ENCODE results near the gene SOBP.

SOBP gene

GRCh38 chr6:107600936-107601335 is 111.0 kb downstream of the SOBP start (continued):
- TF ChIP-seq PATZ1 (CRISPR knock-in tag; IDR thresholded peaks at IDR 0.05; ENCODE audit: borderline replicate concordance) (no peak), CSDC2 (CRISPR knock-in tag; IDR thresholded peaks at IDR 0.05) (no peak), BACH2 (CRISPR knock-in tag; IDR thresholded peaks at IDR 0.05; ENCODE audit: borderline replicate concordance) (no peak), ZC3H10 (CRISPR knock-in tag; IDR thresholded peaks at IDR 0.05) (no peak), SNAI2 (CRISPR knock-in tag; IDR thresholded peaks at IDR 0.05) (no peak)

- no peak for ATAC-seq
- no peak for TF ChIP-seq CREB5 (CRISPR knock-in tag; IDR thresholded peaks at IDR 0.05; ENCODE audit: low read depth)
- no peak for TF ChIP-seq ZNF565 (CRISPR knock-in tag; conservative IDR thresholded peaks at IDR 0.05; ENCODE audit: low read depth)
- no peak for TF ChIP-seq CSRNP3 (CRISPR knock-in tag; IDR thresholded peaks at IDR 0.05)
These were observed 111.5 kb downstream of the SOBP start for GRCh38 chr6:107601406-107601805.

GRCh38 chr6:107602321-107603005 is 112.5 kb downstream of the SOBP start:
- no peak for TF ChIP-seq GLIS3 (CRISPR knock-in tag; IDR thresholded peaks at IDR 0.05)
- TF ChIP-seq ESRRG (CRISPR knock-in tag; IDR thresholded peaks at IDR 0.05): no peak
- TF ChIP-seq CSDC2 (CRISPR knock-in tag; IDR thresholded peaks at IDR 0.05): no peak
- no peak for TF ChIP-seq ZFP3 (CRISPR knock-in tag; IDR thresholded peaks at IDR 0.05)
- no peak for TF ChIP-seq RARB (CRISPR knock-in tag; IDR thresholded peaks at IDR 0.05)
- TF ChIP-seq ZNF565 (CRISPR knock-in tag; conservative IDR thresholded peaks at IDR 0.05; ENCODE audit: low read depth): no peak
- no peak for TF ChIP-seq TCF4 (CRISPR knock-in tag; IDR thresholded peaks at IDR 0.05; ENCODE audit: borderline replicate concordance)
- TF ChIP-seq CSRNP3 (CRISPR knock-in tag; IDR thresholded peaks at IDR 0.05): no peak
- TF ChIP-seq ARNTL (CRISPR knock-in tag; IDR thresholded peaks at IDR 0.05; ENCODE audit: borderline replicate concordance, low read depth): no peak
- TF ChIP-seq PPARA (CRISPR knock-in tag; IDR thresholded peaks at IDR 0.05; ENCODE audit: borderline replicate concordance): no peak
- no peak for TF ChIP-seq PATZ1 (CRISPR knock-in tag; IDR thresholded peaks at IDR 0.05; ENCODE audit: borderline replicate concordance)
- no peak for TF ChIP-seq ISL1 (CRISPR knock-in tag; IDR thresholded peaks at IDR 0.05)
- no peak for TF ChIP-seq BACH2 (CRISPR knock-in tag; IDR thresholded peaks at IDR 0.05; ENCODE audit: borderline replicate concordance)
- no peak for TF ChIP-seq SNAI2 (CRISPR knock-in tag; IDR thresholded peaks at IDR 0.05)
- no peak for TF ChIP-seq TSHZ2 (CRISPR knock-in tag; IDR thresholded peaks at IDR 0.05)
- no peak for TF ChIP-seq ZNF70 (CRISPR knock-in tag; IDR thresholded peaks at IDR 0.05)
- no peak for TF ChIP-seq ZC3H10 (CRISPR knock-in tag; IDR thresholded peaks at IDR 0.05)
- no peak for TF ChIP-seq OSR1 (CRISPR knock-in tag; IDR thresholded peaks at IDR 0.05)
- TF ChIP-seq POU6F1 (CRISPR knock-in tag; IDR thresholded peaks at IDR 0.05; ENCODE audit: borderline replicate concordance, low read depth): no peak
- TF ChIP-seq ZFP30 (CRISPR knock-in tag; IDR thresholded peaks at IDR 0.05): no peak
- ATAC-seq: no peak

All from SK-N-SH treated with all-trans-retinoic acid at 6 μM for 48 hours (cell line).